CD8-positive, alpha-beta memory T cell (primary cell): ENCODE data around the gene NLGN2. TPM values are rescaled to one million over a fixed set of nuclear protein-coding genes. Genes with fewer than 3 reads are reported as not detected.

Experiments
- CTCF ChIA-PET: fragments of 350-600 bp; sonication (Branson Sonifier 250); formaldehyde crosslinking; loops from one replicate; lab custom pipeline; 2021; ENCODE audit warnings: antibody characterized with exemption; lab: Charles Lee
- POLR2A ChIA-PET: fragments of 350-600 bp; sonication (Branson Sonifier 250); formaldehyde crosslinking; loops from one replicate; lab custom pipeline; 2021; ENCODE audit warnings: antibody characterized with exemption; lab: Charles Lee
- DNase-seq, 5 donors: peaks; one replicate each; pipeline versions ENCODE4 v3.0.0 to v3.0.0-alpha.2; 2020 to 2022; ENCODE audit warnings: mixed read lengths in 1 of 5
- H3K27ac ChIP-seq: one replicate; pipeline ENCODE4 v1.7.0; 2013; ENCODE audit warnings: low read depth, mild to moderate bottlenecking, low read length, moderate library complexity
- H3K27me3 ChIP-seq: 2 replicates; pipeline ENCODE4 v1.7.0; 2013; ENCODE audit warnings: low read length, mild to moderate bottlenecking; ENCODE audit not compliant: insufficient read depth, poor library complexity, severe bottlenecking
- H3K36me3 ChIP-seq: 2 replicates; pipeline ENCODE4 v1.7.0; 2013; ENCODE audit warnings: mild to moderate bottlenecking, low read length, moderate library complexity; ENCODE audit not compliant: insufficient read depth
- H3K4me1 ChIP-seq: 2 replicates; pipeline ENCODE4 v1.7.0; 2013; ENCODE audit warnings: mild to moderate bottlenecking, low read length, moderate library complexity; ENCODE audit not compliant: insufficient read depth
- H3K4me3 ChIP-seq: 2 replicates; pipeline ENCODE4 v1.7.0; 2013; ENCODE audit warnings: mild to moderate bottlenecking, low read length
- H3K9me3 ChIP-seq: 2 replicates; pipeline ENCODE4 v1.7.0; 2013; ENCODE audit warnings: mild to moderate bottlenecking, low read length
- H3K27ac Mint-ChIP-seq, 8 donors: one replicate each; pipeline ENCODE4 v1.8.0; 2020 to 2021; ENCODE audit warnings: mixed read lengths in 8 of 8, mild to moderate bottlenecking in 6 of 8, inconsistent platforms in 3 of 8, moderate library complexity in 3 of 8
- H3K27me3 Mint-ChIP-seq, 2 donors: one replicate each; pipeline ENCODE4 v1.8.0; 2020 to 2021; ENCODE audit warnings: mixed read lengths in 2 of 2, mild to moderate bottlenecking in 1 of 2, moderate library complexity in 1 of 2
- H3K36me3 Mint-ChIP-seq, 3 donors: one replicate each; pipeline ENCODE4 v1.8.0; 2020 to 2021; ENCODE audit warnings: mixed read lengths in 3 of 3, inconsistent platforms in 1 of 3, mild to moderate bottlenecking in 1 of 3
- H3K4me1 Mint-ChIP-seq, 3 donors: one replicate each; pipeline ENCODE4 v1.8.0; 2020 to 2021; ENCODE audit warnings: mixed read lengths in 3 of 3, inconsistent platforms in 1 of 3, mild to moderate bottlenecking in 1 of 3
- H3K4me3 Mint-ChIP-seq, 7 donors: one replicate each; pipeline ENCODE4 v1.8.0; 2020 to 2021; ENCODE audit warnings: mixed read lengths in 7 of 7, mild to moderate bottlenecking in 6 of 7, moderate library complexity in 4 of 7, inconsistent platforms in 2 of 7
- H3K9me3 Mint-ChIP-seq, 5 donors: one replicate each; pipeline ENCODE4 v1.8.0; 2020 to 2022; ENCODE audit warnings: mixed read lengths in 5 of 5, mild to moderate bottlenecking in 3 of 5, moderate library complexity in 2 of 5, inconsistent platforms in 1 of 5
- polyA plus RNA-seq: library from polyadenylated mRNA; unstranded; fragments of 300-500 nt; fragmentation: Illumina TruSeq; gene quantifications from one replicate; pipeline ENCODE4 v1.2.3, GENCODE V29; 2021
- total RNA-seq, 2 experiments: library from RNA; stranded (reverse); gene quantifications; one replicate each; pipeline ENCODE4 v1.2.3, GENCODE V29; 2021

Gene NLGN2
- total and polyA plus RNA-seq, 3 experiments from 2014 or later = 0.06 to 6.6 (median 5.6) TPM

- POLR2A ChIA-PET = interaction anchor here (0.7 kb wide), 1 partner anchor 16 kb away, joined by 4 read pairs; the partner anchor contains the start of gene ZBTB4
- Histone ChIP-seq H3K4me3 (no peak overlapping the region), H3K27ac (no peak overlapping the region), H3K4me1 (no peaks in the 10 kb centered on the region), H3K27me3 (no peaks in the 10 kb centered on the region), H3K9me3 (no peaks in the 10 kb centered on the region), H3K36me3 (no peaks in the 10 kb centered on the region)
- DNase-seq = no peak
- Mint-ChIP-seq H3K27ac (no peak overlapping the region), H3K9me3 (no peaks in the 10 kb centered on the region), H3K36me3 (peaks cover 0 to 55% (median 7%) of the 10 kb centered on the region in 3 donors), H3K4me1 (peaks cover 0 to 16% (median 6%) of the 10 kb centered on the region in 3 donors), H3K4me3 (no peak overlapping the region), H3K27me3 (no peaks in the 10 kb centered on the region)
- CTCF ChIA-PET = interaction anchor here (1.0 to 1.6 kb wide), 2 partner anchors 27 to 127 kb away, joined by 3 to 7 read pairs; no protein-coding TSS in a partner anchor
Measured at GRCh38 chr17:7463372-7463846, 55.8 kb downstream of the NLGN2 start.

GRCh38 chr17:7464081-7464480 is 56.4 kb downstream of the NLGN2 start:
- no peak for DNase-seq
- H3K4me1 Mint-ChIP-seq = peaks cover 0 to 19% (median 6%) of the 10 kb centered on the region in 3 donors
- no peak overlapping the region for H3K4me3 Mint-ChIP-seq
- peak overlapping the region in 2 of 8 donors; percentile 42 to 72 for H3K27ac Mint-ChIP-seq
- ChIA-PET POLR2A (no interaction called here), CTCF (interaction anchor here (0.7 to 1.0 kb wide), 4 partner anchors 27 to 127 kb away, joined by 3 to 4 read pairs (median 3); no protein-coding TSS in a partner anchor)
- no peaks in the 10 kb centered on the region for H3K27me3 Mint-ChIP-seq
- no peaks in the 10 kb centered on the region for H3K4me1 ChIP-seq
- no peaks in the 10 kb centered on the region for H3K9me3 Mint-ChIP-seq
- H3K27ac ChIP-seq = no peak overlapping the region
- peaks cover 0 to 58% (median 7%) of the 10 kb centered on the region in 3 donors for H3K36me3 Mint-ChIP-seq
- H3K4me3 ChIP-seq = no peak overlapping the region
- no peaks in the 10 kb centered on the region for H3K9me3 ChIP-seq
- no peaks in the 10 kb centered on the region for H3K36me3 ChIP-seq
- no peaks in the 10 kb centered on the region for H3K27me3 ChIP-seq

GRCh38 chr17:7465597-7466275 is 58.1 kb downstream of the NLGN2 start:
- DNase-seq = no peak
- Mint-ChIP-seq H3K9me3 (no peaks in the 10 kb centered on the region), H3K27me3 (no peaks in the 10 kb centered on the region), H3K36me3 (peaks cover 0 to 58% (median 7%) of the 10 kb centered on the region in 3 donors), H3K27ac (no peak overlapping the region), H3K4me1 (peaks cover 0 to 21% (median 6%) of the 10 kb centered on the region in 3 donors), H3K4me3 (no peak overlapping the region)
- H3K4me1 ChIP-seq = no peaks in the 10 kb centered on the region
- no peaks in the 10 kb centered on the region for H3K27me3 ChIP-seq
- ChIA-PET CTCF (interaction anchor here (0.8 kb wide), 1 partner anchor 29 kb away, joined by 3 read pairs; no protein-coding TSS in a partner anchor), POLR2A (interaction anchor here (0.7 kb wide), 1 partner anchor 18 kb away, joined by 3 read pairs; the partner anchor contains the start of gene POLR2A)
- H3K4me3 ChIP-seq = no peak overlapping the region
- H3K27ac ChIP-seq = no peak overlapping the region
- H3K36me3 ChIP-seq = no peaks in the 10 kb centered on the region
- no peaks in the 10 kb centered on the region for H3K9me3 ChIP-seq

- Mint-ChIP-seq H3K9me3 (no peaks in the 10 kb centered on the region), H3K4me3 (no peak overlapping the region), H3K4me1 (peaks cover 1 to 27% (median 9%) of the 10 kb centered on the region in 3 donors), H3K36me3 (peaks cover 0 to 54% (median 3%) of the 10 kb centered on the region in 3 donors), H3K27me3 (no peaks in the 10 kb centered on the region), H3K27ac (no peak overlapping the region)
- no peak overlapping the region for H3K4me3 ChIP-seq
- no peak for DNase-seq
- no peaks in the 10 kb centered on the region for H3K36me3 ChIP-seq
- H3K9me3 ChIP-seq = no peaks in the 10 kb centered on the region
- CTCF ChIA-PET = interaction anchor here (0.8 kb wide), 1 partner anchor 30 kb away, joined by 3 read pairs; no protein-coding TSS in a partner anchor
- POLR2A ChIA-PET = interaction anchor here (0.8 kb wide), 1 partner anchor 18 kb away, joined by 3 read pairs; no protein-coding TSS in a partner anchor
- no peak overlapping the region for H3K27ac ChIP-seq
- H3K4me1 ChIP-seq = peaks cover under 1% of the 10 kb centered on the region
- no peaks in the 10 kb centered on the region for H3K27me3 ChIP-seq
Measured at GRCh38 chr17:7466318-7466638, 58.6 kb downstream of the NLGN2 start.

- CTCF ChIA-PET = interaction anchor here (0.5 to 0.8 kb wide), 2 partner anchors 30 to 124 kb away, joined by 3 read pairs; no protein-coding TSS in a partner anchor
- DNase-seq = no peak
- Mint-ChIP-seq H3K4me1 (peaks cover 6 to 32% (median 14%) of the 10 kb centered on the region in 3 donors), H3K27ac (peak overlapping the region in 4 of 8 donors; percentile 23 to 88 (median 50)), H3K27me3 (no peaks in the 10 kb centered on the region), H3K9me3 (no peaks in the 10 kb centered on the region), H3K4me3 (no peak overlapping the region), H3K36me3 (peaks cover 0 to 51% (median 1%) of the 10 kb centered on the region in 3 donors)
- no peaks in the 10 kb centered on the region for H3K9me3 ChIP-seq
- H3K27ac ChIP-seq = no peak overlapping the region
- H3K4me1 ChIP-seq = peaks cover 6% of the 10 kb centered on the region
- POLR2A ChIA-PET = interaction anchor here (0.6 to 1.5 kb wide), 3 partner anchors 10 to 18 kb away, joined by 3 read pairs; no protein-coding TSS in a partner anchor
- no peak overlapping the region for H3K4me3 ChIP-seq
- H3K36me3 ChIP-seq = no peaks in the 10 kb centered on the region
- no peaks in the 10 kb centered on the region for H3K27me3 ChIP-seq
Measured at GRCh38 chr17:7466639-7467341, 59.1 kb downstream of the NLGN2 start.

GRCh38 chr17:7467498-7467897 is 59.9 kb downstream of the NLGN2 start:
- Histone ChIP-seq H3K9me3 (no peaks in the 10 kb centered on the region), H3K27me3 (no peaks in the 10 kb centered on the region), H3K4me1 (peaks cover 8% of the 10 kb centered on the region), H3K36me3 (no peaks in the 10 kb centered on the region), H3K4me3 (no peak overlapping the region), H3K27ac (no peak overlapping the region)
- ChIA-PET POLR2A (interaction anchor here (0.6 to 1.5 kb wide), 2 partner anchors 10 to 15 kb away, joined by 3 read pairs; no protein-coding TSS in a partner anchor), CTCF (interaction anchor here (1.9 kb wide), 1 partner anchor 31 kb away, joined by 4 read pairs; no protein-coding TSS in a partner anchor)
- Mint-ChIP-seq H3K36me3 (peaks cover 0 to 47% (median 1%) of the 10 kb centered on the region in 3 donors), H3K9me3 (no peaks in the 10 kb centered on the region), H3K27ac (peak overlapping the region in 2 of 8 donors; percentile 32 to 88), H3K4me1 (peaks cover 10 to 38% (median 17%) of the 10 kb centered on the region in 3 donors), H3K4me3 (no peak overlapping the region), H3K27me3 (no peaks in the 10 kb centered on the region)
- DNase-seq = no peak

GRCh38 chr17:7468290-7468689 is 60.6 kb downstream of the NLGN2 start:
- H3K27ac Mint-ChIP-seq = peak overlapping the region in 1 of 8 donors; percentile 66
- CTCF ChIA-PET = interaction anchor here (1.9 kb wide), 1 partner anchor 32 kb away, joined by 4 read pairs; no protein-coding TSS in a partner anchor
- H3K9me3 Mint-ChIP-seq = no peaks in the 10 kb centered on the region

More at GRCh38 chr17:7468290-7468689, 60.6 kb downstream of the NLGN2 start:
- H3K27me3 ChIP-seq = no peaks in the 10 kb centered on the region
- H3K36me3 ChIP-seq = no peaks in the 10 kb centered on the region
- no peak overlapping the region for H3K27ac ChIP-seq
- no peak for DNase-seq
- Mint-ChIP-seq H3K27me3 (no peaks in the 10 kb centered on the region), H3K4me1 (peaks cover 10 to 43% (median 17%) of the 10 kb centered on the region in 3 donors), H3K36me3 (peaks cover 0 to 41% (median 1%) of the 10 kb centered on the region in 3 donors), H3K4me3 (no peak overlapping the region)
- POLR2A ChIA-PET = interaction anchor here (1.5 kb wide), 1 partner anchor 9 kb away, joined by 3 read pairs; no protein-coding TSS in a partner anchor
- peaks cover 8% of the 10 kb centered on the region for H3K4me1 ChIP-seq
- H3K9me3 ChIP-seq = no peaks in the 10 kb centered on the region
- H3K4me3 ChIP-seq = no peak overlapping the region
